GM12865 (cell line): Measurements from ENCODE around the gene SPN.
"Not testable (repeated sequence)": the region's sequence is repeated elsewhere in the genome, so short reads cannot be mapped to it uniquely, and the experiment has no call there.

ENCODE experiments used
- DNase-seq: peaks from one replicate; pipeline ENCODE4 v3.0.0; 2010; ENCODE audit warnings: low read depth
- H3K4me3 ChIP-seq: 2 replicates; pipeline ENCODE4 v1.5.1; 2011; ENCODE audit warnings: mild to moderate bottlenecking, low read depth, low read length, control low read depth
- TF ChIP-seq, protein P1 (sequence below): IDR thresholded peaks from 2 replicates; pipeline ENCODE4 v1.5.1; 2011; ENCODE audit warnings: low read length, control low read depth, low read depth, inconsistent platforms; ENCODE audit not compliant: insufficient read depth; ENCODE audit errors: missing control alignments

The SPN gene

DNA sequence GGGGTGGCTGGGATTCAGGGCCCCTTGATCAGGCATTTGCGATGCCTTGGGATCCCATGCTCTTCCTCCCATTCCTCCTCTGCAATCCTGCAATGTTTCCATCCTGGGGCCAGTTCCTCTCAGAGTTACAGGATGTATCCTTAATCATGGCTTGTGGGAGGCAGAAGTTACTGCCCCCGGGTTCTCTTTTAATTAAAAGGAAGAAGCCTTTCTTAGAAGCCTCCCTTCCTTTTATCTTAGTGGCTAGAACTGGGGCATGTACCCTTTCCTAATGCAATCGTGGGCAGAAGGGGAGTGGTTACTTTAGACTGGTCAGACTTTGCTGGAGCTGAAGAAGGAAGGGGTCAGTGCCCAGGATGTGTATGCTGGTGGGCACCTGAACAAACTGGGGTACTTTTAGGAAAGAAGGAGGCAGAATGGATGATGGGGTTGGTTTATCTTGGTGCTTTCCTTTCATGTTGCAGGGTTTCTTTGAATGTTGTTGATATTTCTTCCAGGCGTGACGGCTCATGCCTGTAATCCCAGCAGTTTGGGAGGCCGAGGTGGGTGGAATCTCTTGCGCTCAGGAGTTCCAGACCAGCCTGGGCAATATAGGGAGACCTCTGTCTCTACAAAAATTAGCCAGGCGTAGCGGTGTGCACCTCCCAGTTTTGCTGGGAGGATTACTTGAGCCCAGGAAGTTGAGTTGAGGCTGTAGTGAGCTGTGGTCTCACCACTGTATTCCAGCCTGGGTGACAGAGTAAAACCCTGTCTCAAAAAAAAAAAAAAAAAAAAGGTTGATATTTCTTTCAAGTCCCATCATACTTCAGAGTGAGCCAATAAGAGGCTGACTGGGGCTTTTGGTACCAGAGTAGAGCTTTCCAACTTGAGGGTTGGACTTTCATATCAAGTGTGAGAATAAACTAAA is 13.2 kb upstream of the SPN start:
- no peak overlapping the region for H3K4me3 ChIP-seq
- TF ChIP-seq, protein P1, sequence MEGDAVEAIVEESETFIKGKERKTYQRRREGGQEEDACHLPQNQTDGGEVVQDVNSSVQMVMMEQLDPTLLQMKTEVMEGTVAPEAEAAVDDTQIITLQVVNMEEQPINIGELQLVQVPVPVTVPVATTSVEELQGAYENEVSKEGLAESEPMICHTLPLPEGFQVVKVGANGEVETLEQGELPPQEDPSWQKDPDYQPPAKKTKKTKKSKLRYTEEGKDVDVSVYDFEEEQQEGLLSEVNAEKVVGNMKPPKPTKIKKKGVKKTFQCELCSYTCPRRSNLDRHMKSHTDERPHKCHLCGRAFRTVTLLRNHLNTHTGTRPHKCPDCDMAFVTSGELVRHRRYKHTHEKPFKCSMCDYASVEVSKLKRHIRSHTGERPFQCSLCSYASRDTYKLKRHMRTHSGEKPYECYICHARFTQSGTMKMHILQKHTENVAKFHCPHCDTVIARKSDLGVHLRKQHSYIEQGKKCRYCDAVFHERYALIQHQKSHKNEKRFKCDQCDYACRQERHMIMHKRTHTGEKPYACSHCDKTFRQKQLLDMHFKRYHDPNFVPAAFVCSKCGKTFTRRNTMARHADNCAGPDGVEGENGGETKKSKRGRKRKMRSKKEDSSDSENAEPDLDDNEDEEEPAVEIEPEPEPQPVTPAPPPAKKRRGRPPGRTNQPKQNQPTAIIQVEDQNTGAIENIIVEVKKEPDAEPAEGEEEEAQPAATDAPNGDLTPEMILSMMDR = no peak
- DNase-seq = no peak

DNA sequence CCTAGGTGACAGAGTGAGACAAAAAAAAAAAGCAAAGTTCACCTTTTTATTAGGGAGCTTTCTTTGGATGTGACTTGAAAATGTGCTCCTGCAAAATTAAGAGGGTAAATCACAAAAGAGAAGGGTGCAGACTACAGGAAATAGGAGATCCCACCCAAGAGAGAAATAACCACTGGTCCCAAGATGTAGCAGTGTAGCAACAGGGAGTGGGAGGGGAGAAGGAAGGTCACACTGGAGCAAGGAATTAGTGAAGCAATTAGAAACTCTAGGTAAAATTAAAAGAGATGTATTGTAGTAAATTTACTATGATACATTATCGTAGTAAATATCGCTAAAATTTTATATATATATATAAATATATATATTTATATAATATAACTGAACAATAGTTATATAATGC is 12.3 kb upstream of the SPN start:
- TF ChIP-seq, protein P1 = no peak
- H3K4me3 ChIP-seq = no peak overlapping the region
- DNase-seq = no peak

DNA sequence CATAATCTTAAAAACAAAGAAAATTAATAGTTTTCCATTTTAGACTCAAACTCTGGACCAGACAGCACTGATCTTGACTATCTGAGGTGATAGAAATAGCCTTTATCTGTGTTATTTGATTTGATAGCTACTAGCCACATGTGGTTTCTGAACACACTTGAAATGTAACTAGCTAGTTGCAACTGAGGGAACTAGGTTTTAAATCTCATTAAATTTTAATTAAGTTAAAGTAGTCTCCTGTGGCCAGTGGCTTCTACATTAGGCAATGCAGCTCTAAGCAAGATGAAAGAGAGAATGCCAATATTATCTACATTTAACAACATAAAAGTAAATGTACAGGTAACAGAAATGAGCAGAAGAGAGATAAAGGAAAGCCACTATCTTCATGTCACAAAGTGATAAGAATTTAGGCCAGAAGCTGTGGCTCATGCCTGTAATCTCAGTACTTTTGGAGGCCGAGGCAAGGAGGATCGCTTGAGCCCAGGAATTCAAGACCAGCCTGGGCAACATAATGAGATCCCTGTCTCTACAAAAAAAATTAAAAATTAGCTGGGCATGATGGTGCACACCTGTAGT is 11.2 kb upstream of the SPN start:
- no peak overlapping the region for H3K4me3 ChIP-seq
- TF ChIP-seq, protein P1 = no peak

DNA sequence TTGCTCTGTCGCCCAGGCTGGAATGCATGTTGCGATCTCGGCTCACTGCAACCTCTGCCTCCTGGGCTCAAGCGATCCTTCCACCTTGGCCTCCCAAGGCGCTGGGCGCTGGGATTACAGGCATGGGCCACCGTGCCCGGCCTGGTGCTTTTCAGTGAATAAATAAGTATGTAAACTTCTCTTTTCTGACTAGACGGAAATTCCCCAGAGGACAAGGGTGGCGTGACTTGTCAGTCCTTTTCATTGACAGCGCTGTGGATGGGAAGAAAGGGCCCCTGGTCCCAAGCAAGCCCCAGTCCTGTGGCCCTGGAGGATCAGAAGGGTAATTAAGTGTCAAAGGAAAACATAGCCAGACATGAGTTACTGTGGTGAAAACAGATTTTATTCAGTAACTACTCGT is 9.6 kb upstream of the SPN start:
- H3K4me3 ChIP-seq = no peak overlapping the region
- TF ChIP-seq, protein P1 = no peak
- DNase-seq = peak; percentile 84

More for the DNA sequence above, 11.2 kb upstream of the SPN start:
- DNase-seq = no peak

DNA sequence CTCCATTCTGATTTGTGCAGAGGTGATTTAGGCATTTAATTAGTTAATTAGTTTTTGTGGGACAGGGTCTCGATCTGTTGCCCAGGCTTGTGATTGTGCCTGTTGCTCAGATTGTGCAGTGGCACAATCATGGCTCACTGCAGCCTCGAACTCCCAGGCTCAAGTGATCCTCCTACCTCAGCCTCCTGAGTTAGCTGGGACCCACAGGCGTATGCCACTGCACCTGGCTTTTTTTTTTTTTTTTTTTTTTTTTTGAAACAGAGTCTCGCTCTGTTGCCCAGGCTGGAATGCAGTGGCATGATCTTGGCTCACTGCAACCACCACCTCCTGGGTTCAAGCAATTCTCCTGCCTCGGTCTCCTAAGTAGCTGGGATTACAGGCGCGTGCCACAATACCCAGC is 9.2 kb upstream of the SPN start:
- H3K4me3 ChIP-seq, DNase-seq: not testable (repeated sequence)

DNA sequence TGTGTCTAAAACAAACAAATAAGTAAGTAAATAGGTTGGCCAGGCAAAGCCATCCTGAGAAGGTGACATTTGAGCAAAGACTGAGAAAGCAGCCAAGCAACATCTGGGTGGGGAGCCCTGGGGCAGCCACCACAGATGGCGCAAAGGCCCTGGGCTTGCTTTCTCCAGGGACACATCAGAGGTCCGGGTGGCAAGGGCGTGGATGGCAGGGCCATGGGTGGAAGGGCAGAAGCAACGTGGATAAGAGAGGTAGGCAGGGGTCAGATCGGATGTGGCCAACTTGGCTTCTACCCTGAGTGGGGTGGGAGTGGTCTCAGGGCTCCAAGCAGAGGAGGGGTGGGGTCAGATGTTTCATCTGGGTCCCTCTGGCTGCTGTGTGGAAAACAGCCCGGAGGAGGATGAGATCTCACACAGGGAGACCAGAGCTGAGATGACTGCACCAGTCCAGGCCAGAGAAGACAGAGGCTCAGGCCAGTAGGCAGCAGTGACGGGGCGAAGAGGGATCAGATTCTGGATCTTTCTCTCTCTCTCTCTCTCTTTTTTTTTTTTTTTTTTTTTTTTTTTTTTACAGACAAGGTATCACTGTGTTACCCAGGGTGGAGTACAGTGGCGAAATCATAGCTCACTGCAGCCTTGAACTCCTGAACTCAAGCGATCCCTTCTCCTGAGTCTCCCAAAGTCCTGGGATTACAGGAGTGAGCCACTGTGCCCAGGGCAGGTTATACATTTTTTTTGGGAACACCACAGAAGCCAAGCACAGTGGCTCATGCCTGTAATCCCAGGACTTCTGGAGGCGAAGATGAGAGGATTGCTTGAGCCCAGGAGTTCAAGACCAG is 6.1 kb upstream of the SPN start:
- no peak for DNase-seq
- no peak overlapping the region for H3K4me3 ChIP-seq
- TF ChIP-seq, protein P1 = no peak

DNA sequence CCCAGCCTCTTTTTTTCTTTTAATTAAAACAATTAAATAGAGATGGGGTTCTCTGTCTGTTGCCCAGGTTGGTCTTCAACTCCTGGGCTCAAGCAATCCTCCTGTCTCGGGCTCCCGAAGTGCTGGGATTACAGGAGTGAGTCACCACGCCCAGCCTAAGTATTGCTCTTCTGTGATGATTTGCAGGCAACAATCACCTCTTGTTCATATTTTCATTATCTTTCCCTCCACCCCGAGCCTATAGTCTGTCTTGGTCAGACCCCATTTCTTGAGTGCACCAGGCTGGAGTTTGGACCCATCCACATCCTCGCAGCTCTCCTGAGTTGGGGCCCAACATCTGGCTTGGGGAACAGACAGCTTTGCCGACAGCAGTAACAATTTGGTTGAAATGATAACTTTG is 4.3 kb upstream of the SPN start:
- DNase-seq = no peak
- TF ChIP-seq, protein P1 = no peak
- H3K4me3 ChIP-seq = no peak overlapping the region
